IPS DF 6.9 (cell line): ENCODE data around the gene RDH11.

Experiments
- DNase-seq: peaks from one replicate; pipeline ENCODE4 v3.0.0-alpha.2; 2013; ENCODE audit warnings: low read depth, low spot score
- H3K27ac ChIP-seq: one replicate; pipeline ENCODE4 v1.5.1; 2013; ENCODE audit warnings: low read length, control low read depth
- H3K27me3 ChIP-seq: 2 replicates; pipeline ENCODE4 v1.6.1; 2013; ENCODE audit warnings: mild to moderate bottlenecking, low read length; ENCODE audit not compliant: control insufficient read depth, insufficient read depth
- H3K36me3 ChIP-seq: 2 replicates; pipeline ENCODE4 v1.6.1; 2013; ENCODE audit warnings: low read length; ENCODE audit not compliant: control insufficient read depth, insufficient read depth
- H3K4me1 ChIP-seq: 2 replicates; pipeline ENCODE4 v1.6.1; 2013; ENCODE audit warnings: low read length; ENCODE audit not compliant: control insufficient read depth, insufficient read depth
- H3K4me3 ChIP-seq: 2 replicates; pipeline ENCODE4 v1.5.1; 2013; ENCODE audit warnings: mild to moderate bottlenecking, low read length
- H3K9me3 ChIP-seq: 2 replicates; pipeline ENCODE4 v1.6.1; 2013; ENCODE audit warnings: low read length, inconsistent platforms; ENCODE audit not compliant: control insufficient read depth, insufficient read depth
- WGBS: extraction: QIAGEN DNeasy Blood & Tissue Kit; methylation state at CpG from one replicate; pipeline ENCODE4 v1.1.7; 2013; ENCODE audit warnings: mixed read lengths, missing lambda C conversion rate; ENCODE audit not compliant: insufficient read length, insufficient coverage; 5-methylcytosine and 5-hydroxymethylcytosine counted together

The RDH11 gene, protein sequence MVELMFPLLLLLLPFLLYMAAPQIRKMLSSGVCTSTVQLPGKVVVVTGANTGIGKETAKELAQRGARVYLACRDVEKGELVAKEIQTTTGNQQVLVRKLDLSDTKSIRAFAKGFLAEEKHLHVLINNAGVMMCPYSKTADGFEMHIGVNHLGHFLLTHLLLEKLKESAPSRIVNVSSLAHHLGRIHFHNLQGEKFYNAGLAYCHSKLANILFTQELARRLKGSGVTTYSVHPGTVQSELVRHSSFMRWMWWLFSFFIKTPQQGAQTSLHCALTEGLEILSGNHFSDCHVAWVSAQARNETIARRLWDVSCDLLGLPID

DNA sequence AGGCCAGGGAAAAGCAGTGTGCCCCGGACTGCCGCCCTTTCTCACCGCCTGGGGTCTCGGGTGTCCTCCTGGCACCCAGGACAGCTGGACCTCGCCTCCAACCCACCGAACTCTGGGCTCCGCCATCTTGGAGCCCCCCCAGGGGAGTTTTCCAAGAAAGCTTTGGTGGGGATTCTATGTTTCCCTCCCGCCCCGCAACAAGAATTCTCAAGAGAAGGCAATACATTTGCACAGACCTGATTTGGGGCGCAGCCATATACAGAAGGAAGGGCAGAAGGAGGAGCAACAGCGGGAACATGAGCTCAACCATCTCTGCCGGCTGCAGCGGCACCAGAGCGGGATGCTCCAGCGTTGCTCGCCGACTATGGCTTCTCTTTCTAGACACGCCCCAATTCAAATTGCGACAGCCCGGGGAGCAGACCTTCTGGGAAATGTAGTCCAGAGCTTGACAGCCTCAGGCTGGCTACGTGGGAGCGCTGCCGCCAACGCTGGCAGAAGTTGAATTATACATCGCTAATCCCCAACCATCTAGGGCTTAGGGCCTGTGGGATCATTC, at the start of gene RDH11:
Gene RDH11 (minus strand): TSS at position 371 of the 556 bp plus-strand sequence. CDS start 61 bp downstream, at position 310.
- no CpG with 5 or more reads among the region's 25 CpGs for WGBS
- H3K4me1 ChIP-seq, result no peaks in the 10 kb centered on the region

DNA sequence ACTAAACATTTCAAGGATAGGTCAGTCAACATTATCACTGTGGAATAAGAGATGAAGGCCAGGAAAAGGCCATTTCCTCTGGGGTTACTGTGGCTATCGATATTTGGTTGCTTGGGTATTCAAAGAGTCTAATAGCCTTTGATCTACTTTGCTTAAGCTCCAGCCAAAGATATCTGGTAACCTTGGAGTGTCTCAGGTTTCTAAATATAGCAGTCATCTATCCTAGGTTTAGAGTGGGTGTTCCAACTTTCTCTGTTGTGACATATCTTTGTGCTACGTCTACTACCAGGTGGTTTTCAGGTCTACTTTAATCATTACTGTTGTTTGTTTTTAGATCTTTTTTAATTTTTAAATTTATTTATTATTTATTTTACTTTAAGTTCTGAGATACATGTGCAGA, 48.5 kb upstream of the RDH11 start:
- H3K4me1 ChIP-seq, result no peaks in the 10 kb centered on the region
- H3K9me3 ChIP-seq, result no peaks in the 10 kb centered on the region
- H3K27me3 ChIP-seq, result no peaks in the 10 kb centered on the region
- H3K27ac ChIP-seq, result no peak overlapping the region
- H3K36me3 ChIP-seq, result peaks cover 6% of the 10 kb centered on the region; the same call in 1 of the 2 replicates
- no peak for DNase-seq
- H3K4me3 ChIP-seq, result no peak overlapping the region
- no CpG with 5 or more reads among the region's 2 CpGs for WGBS

More for the DNA sequence above, at the start of gene RDH11:
- Histone ChIP-seq H3K36me3 (peaks cover 14% of the 10 kb centered on the region; the same call in 1 of the 2 replicates), H3K27me3 (no peaks in the 10 kb centered on the region), H3K9me3 (no peaks in the 10 kb centered on the region), H3K4me3 (peak within 1 kb of the TSS; percentile 96), H3K27ac (no peak within 1 kb of the TSS)
- DNase-seq, result peak; percentile 50

DNA sequence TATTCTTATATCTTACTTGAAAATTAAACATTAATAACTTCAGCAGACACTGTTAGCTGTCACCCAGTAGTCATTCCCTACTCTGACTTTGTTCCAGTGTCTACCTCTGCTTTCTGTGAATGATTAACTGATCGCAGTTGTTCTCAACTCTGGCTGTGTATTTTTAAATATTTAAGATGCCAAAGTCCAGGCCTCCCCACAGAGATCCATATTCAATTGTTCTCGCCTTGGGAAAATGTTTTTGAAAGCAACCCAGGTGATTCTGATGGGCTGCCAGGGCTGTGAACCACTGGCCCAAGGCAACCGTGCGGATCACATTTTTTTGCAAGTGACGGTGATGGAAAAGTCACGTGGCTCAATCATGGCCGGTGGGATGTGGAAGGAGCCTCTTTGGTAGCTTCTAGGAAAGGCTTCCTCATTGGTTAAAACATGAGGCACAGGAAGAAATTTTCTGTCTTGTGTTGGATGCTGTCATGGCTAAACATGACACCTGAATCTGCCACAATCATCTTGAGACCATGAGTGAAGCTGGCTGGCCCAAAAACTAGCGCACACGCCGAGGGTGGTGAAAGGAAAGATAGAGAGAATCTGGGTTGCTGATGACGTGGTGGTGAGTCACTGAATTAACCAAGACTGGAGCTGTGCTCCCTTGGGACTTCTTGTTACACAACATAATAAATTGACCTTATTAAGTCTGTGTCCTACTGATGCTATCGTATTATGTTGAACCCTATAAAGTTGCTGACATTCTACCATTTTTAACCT, 43.4 kb upstream of the RDH11 start:
- Histone ChIP-seq H3K9me3 (no peaks in the 10 kb centered on the region), H3K27ac (no peak overlapping the region), H3K4me3 (no peak overlapping the region), H3K36me3 (no peaks in the 10 kb centered on the region), H3K27me3 (no peaks in the 10 kb centered on the region), H3K4me1 (no peaks in the 10 kb centered on the region)
- no CpG with 5 or more reads among the region's 12 CpGs for WGBS
- no peak for DNase-seq

GRCh38 chr14:67736771-67737170, 41.2 kb upstream of the RDH11 start:
- Histone ChIP-seq H3K36me3 (no peaks in the 10 kb centered on the region), H3K27ac (no peak overlapping the region), H3K4me3 (no peak overlapping the region), H3K4me1 (no peaks in the 10 kb centered on the region), H3K27me3 (no peaks in the 10 kb centered on the region), H3K9me3 (no peaks in the 10 kb centered on the region)
- no peak for DNase-seq
- WGBS, result no CpG with 5 or more reads among the region's 4 CpGs

GRCh38 chr14:67735336-67736147, 40.0 kb upstream of the RDH11 start:
- H3K9me3 ChIP-seq, result no peaks in the 10 kb centered on the region
- no peaks in the 10 kb centered on the region for H3K27me3 ChIP-seq
- no CpG with 5 or more reads among the region's 10 CpGs for WGBS

DNA sequence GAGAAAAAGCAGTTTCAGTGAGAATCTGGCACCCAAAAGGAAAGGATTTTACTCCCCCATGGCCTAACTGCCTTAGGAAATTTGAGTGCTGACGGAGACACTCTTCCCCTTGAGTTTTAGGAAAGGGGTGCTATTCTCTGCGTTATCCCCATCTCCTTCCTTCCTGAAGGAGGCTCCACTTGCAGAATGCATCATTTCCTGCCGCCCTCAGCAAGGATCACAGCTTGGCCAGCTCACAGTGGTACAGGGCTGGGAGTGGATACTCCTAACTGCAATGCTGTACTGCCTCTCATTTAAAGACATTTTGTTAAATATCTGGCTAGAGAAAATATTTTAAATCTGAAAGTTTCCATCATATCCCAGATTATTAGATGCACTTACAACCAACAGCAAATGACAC, 39.1 kb upstream of the RDH11 start:
- H3K9me3 ChIP-seq, result no peaks in the 10 kb centered on the region
- H3K27me3 ChIP-seq, result no peaks in the 10 kb centered on the region
- no peaks in the 10 kb centered on the region for H3K36me3 ChIP-seq
- WGBS, result no CpG with 5 or more reads among the region's 3 CpGs
- no peaks in the 10 kb centered on the region for H3K4me1 ChIP-seq
- H3K4me3 ChIP-seq, result no peak overlapping the region
- DNase-seq, result peak; percentile 22
- no peak overlapping the region for H3K27ac ChIP-seq

More at GRCh38 chr14:67735336-67736147, 40.0 kb upstream of the RDH11 start:
- H3K36me3 ChIP-seq, result no peaks in the 10 kb centered on the region
- no peak for DNase-seq
- H3K4me1 ChIP-seq, result no peaks in the 10 kb centered on the region
- H3K27ac ChIP-seq, result no peak overlapping the region
- no peak overlapping the region for H3K4me3 ChIP-seq

- no peaks in the 10 kb centered on the region for H3K4me1 ChIP-seq
- no CpG with 5 or more reads among the region's 4 CpGs for WGBS
- no peaks in the 10 kb centered on the region for H3K27me3 ChIP-seq
- no peak overlapping the region for H3K27ac ChIP-seq
- no peaks in the 10 kb centered on the region for H3K36me3 ChIP-seq
- H3K9me3 ChIP-seq, result no peaks in the 10 kb centered on the region
- H3K4me3 ChIP-seq, result no peak overlapping the region
- no peak for DNase-seq
These were observed 38.1 kb upstream of the RDH11 start for GRCh38 chr14:67733616-67734015.

- H3K4me1 ChIP-seq, result no peaks in the 10 kb centered on the region
- H3K27me3 ChIP-seq, result no peaks in the 10 kb centered on the region
- no peak overlapping the region for H3K4me3 ChIP-seq
- peak; percentile 35 for DNase-seq
- H3K27ac ChIP-seq, result no peak overlapping the region
- H3K9me3 ChIP-seq, result no peaks in the 10 kb centered on the region
- WGBS, result no CpG with 5 or more reads among the region's 21 CpGs
- H3K36me3 ChIP-seq, result no peaks in the 10 kb centered on the region
These were observed 33.7 kb upstream of the RDH11 start for GRCh38 chr14:67729072-67729885.

DNA sequence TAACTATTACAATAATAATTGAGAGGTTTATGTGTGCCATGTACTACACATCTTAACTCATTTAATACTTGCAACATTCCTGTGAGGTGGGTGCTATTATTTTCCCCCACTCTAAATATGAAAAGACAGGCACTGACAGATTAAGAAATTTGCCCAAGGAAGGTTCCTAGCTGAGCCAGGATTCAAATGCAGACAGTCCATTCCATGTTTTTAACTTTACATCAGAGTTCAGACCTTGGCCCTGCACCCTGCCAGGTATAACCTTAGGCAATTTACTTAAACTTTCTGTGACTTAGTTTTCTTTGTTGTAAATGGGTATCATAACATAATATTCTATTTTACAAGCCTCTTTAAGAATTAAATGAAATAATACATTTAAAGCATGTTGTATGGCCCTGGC, 32.7 kb upstream of the RDH11 start:
- Histone ChIP-seq H3K4me3 (no peak overlapping the region), H3K27ac (no peak overlapping the region), H3K9me3 (no peaks in the 10 kb centered on the region), H3K27me3 (no peaks in the 10 kb centered on the region), H3K4me1 (no peaks in the 10 kb centered on the region), H3K36me3 (no peaks in the 10 kb centered on the region)
- no peak for DNase-seq
